GM04504 (cell line): ENCODE data around the gene OTUD5.
"Not testable (repeated sequence)": the region's sequence is repeated elsewhere in the genome, so short reads cannot be mapped to it uniquely, and the experiment has no call there.

Experiments used
- DNase-seq: peaks from one replicate; pipeline ENCODE4 v3.0.0-alpha.2; 2012; ENCODE audit warnings: low read depth

Gene OTUD5

DNA sequence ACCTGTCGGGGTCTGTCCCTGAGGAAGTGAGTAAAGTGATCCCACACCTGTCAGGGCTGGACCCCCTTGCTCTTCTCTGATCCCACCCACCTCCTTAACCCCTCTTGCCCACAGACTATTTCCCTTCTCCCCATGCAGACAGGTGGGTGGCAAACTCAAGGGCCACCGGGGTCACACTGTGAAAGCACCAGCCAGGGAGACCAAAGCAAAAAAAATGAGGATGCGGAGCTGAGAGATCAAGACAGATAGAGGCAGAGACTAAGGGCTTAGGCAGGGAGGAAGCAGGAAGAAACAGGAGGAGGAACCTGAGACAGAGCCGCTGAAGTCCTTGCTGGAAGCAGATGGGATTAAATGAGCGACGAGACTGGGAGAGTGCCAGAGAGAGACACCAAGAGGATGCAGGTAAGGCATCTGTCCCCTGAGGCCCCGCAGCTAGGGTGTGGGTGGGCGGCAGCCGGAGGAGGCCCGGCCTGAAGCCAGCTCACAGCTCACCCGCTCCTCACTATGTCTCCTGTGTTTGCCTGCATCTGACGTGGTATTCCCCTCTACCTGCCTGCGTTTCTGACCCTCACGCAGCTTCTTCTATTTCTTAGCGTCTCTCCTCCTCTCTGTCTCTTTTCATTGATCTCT, 67.0 kb downstream of the OTUD5 start:
- no peak for DNase-seq

DNA sequence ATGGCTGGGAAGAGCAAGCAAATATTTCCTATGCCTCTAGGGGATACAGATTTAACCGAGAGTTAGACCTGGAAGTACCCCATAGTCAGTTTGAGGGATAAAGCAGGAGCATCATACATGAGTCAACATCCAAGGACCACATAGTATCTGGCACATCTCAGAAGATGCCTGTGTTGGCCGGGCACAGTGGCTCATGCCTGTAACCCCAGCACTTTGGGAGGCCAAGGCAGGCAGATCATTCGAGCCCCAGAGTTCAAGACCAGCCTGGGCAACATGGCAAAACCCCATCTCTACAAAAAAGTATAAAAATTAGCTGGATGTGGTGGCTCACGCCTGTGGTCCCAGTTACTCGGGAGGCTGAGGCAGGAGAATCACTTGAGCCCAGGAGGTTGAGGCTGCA, 70.8 kb downstream of the OTUD5 start:
- not testable (repeated sequence) for DNase-seq

GRCh38 chrX:48883729-48884128, 73.7 kb downstream of the OTUD5 start:
- DNase-seq = no peak

GRCh38 chrX:48876944-48877343, 80.5 kb downstream of the OTUD5 start:
- not testable (repeated sequence) for DNase-seq
